Activated CD4-positive, alpha-beta T cell treated with anti-CD3 and anti-CD28 coated beads, Interleukin-10, Interleukin-2, amounts not matched to agents 100 ng/mL and 50 ng/mL, durations not matched to agents 16 hours and 8 hours (primary cell): ENCODE measurements around the gene SYTL3.
"Not testable (repeated sequence)": the region's sequence is repeated elsewhere in the genome, so short reads cannot be mapped to it uniquely, and the experiment has no call there.

Experiments
- DNase-seq: peaks from one replicate; pipeline ENCODE4 v3.0.0-alpha.2; 2020

SYTL3 gene

GRCh38 chr6:158642097-158642601, 7.7 kb upstream of the SYTL3 start:
- no peak for DNase-seq

GRCh38 chr6:158643836-158644230, 6.0 kb upstream of the SYTL3 start:
- DNase-seq: no peak

GRCh38 chr6:158644231-158645063, 5.4 kb upstream of the SYTL3 start, which contains the start of gene DYNLT1:
Gene DYNLT1, minus strand, starts transcription at chr6:158644743. Its CDS starts 35 bp downstream, at chr6:158644708.
- peak; percentile 95 for DNase-seq

GRCh38 chr6:158645064-158646022, 4.5 kb upstream of the SYTL3 start:
- peak; percentile 75 for DNase-seq

- DNase-seq: peak; percentile 31
Measured at GRCh38 chr6:158646023-158646910, 3.6 kb upstream of the SYTL3 start.

- no peak for DNase-seq
Measured at GRCh38 chr6:158647501-158647900, 2.4 kb upstream of the SYTL3 start.

GRCh38 chr6:158648682-158649131, 1.1 kb upstream of the SYTL3 start:
- DNase-seq: peak; percentile 90

GRCh38 chr6:158651981-158652737, 2.3 kb downstream of the SYTL3 start:
- not testable (repeated sequence) for DNase-seq

- DNase-seq: peak; percentile 97
Measured at GRCh38 chr6:158653577-158654354, 3.9 kb downstream of the SYTL3 start.

- no peak for DNase-seq
Measured at GRCh38 chr6:158654498-158654897, 4.6 kb downstream of the SYTL3 start.

GRCh38 chr6:158654960-158655489, 5.2 kb downstream of the SYTL3 start:
- peak; percentile 40 for DNase-seq

- DNase-seq: no peak
Measured at GRCh38 chr6:158655569-158656450, 6.0 kb downstream of the SYTL3 start.

GRCh38 chr6:158656986-158657385, 7.1 kb downstream of the SYTL3 start:
- DNase-seq: not testable (repeated sequence)

GRCh38 chr6:158660333-158660754, 10.5 kb downstream of the SYTL3 start:
- DNase-seq: peak; percentile 52

- DNase-seq: no peak
Measured at GRCh38 chr6:158661156-158661685, 11.4 kb downstream of the SYTL3 start.

- no peak for DNase-seq
Measured at GRCh38 chr6:158662607-158662953, 12.7 kb downstream of the SYTL3 start.

- DNase-seq: no peak
Measured at GRCh38 chr6:158662954-158663624, 13.2 kb downstream of the SYTL3 start.

- no peak for DNase-seq
Measured at GRCh38 chr6:158663625-158664165, 13.8 kb downstream of the SYTL3 start.
